Measurements from ENCODE around the gene CYBA. TPM values are rescaled to one million over a fixed set of nuclear protein-coding genes. Genes with fewer than 3 reads are reported as not detected.
A peak's percentile ranks its signal among the peaks of the same experiment; 100 is the strongest.

CYBA gene
- total and polyA plus RNA-seq, 10 of the 15 experiments (the other 5 are each of a cell fraction or from before 2014, with no cell fraction given): 0.55 to 598 (median 258) TPM

GRCh38 chr16:88662843-88663606, 12.2 kb upstream of the CYBA start, which contains the start of gene MVD (continued):
- TF ChIP-seq, protein P1, sequence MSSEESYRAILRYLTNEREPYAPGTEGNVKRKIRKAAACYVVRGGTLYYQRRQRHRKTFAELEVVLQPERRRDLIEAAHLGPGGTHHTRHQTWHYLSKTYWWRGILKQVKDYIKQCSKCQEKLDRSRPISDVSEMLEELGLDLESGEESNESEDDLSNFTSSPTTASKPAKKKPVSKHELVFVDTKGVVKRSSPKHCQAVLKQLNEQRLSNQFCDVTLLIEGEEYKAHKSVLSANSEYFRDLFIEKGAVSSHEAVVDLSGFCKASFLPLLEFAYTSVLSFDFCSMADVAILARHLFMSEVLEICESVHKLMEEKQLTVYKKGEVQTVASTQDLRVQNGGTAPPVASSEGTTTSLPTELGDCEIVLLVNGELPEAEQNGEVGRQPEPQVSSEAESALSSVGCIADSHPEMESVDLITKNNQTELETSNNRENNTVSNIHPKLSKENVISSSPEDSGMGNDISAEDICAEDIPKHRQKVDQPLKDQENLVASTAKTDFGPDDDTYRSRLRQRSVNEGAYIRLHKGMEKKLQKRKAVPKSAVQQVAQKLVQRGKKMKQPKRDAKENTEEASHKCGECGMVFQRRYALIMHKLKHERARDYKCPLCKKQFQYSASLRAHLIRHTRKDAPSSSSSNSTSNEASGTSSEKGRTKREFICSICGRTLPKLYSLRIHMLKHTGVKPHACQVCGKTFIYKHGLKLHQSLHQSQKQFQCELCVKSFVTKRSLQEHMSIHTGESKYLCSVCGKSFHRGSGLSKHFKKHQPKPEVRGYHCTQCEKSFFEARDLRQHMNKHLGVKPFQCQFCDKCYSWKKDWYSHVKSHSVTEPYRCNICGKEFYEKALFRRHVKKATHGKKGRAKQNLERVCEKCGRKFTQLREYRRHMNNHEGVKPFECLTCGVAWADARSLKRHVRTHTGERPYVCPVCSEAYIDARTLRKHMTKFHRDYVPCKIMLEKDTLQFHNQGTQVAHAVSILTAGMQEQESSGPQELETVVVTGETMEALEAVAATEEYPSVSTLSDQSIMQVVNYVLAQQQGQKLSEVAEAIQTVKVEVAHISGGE (CRISPR knock-in tag; IDR thresholded peaks at IDR 0.05): no peak
- TF ChIP-seq ZNF24 (IDR thresholded peaks at IDR 0.05) (0 out of 2 replicates have a peak, but pooled peaks have one; percentile 48), HDAC2 (IDR thresholded peaks at IDR 0.05) (no peak; the same call in 1 of the 2 replicates), NR2F1 (conservative IDR thresholded peaks at IDR 0.05) (peak; percentile 91)

- H3K27ac ChIP-seq (ENCODE audit: control insufficient read depth, insufficient read depth): peak overlapping the region; percentile 78
- whole genome bisulfite sequencing (ENCODE audit: insufficient coverage, insufficient replicate concordance, low lambda C conversion rate, missing lambda C conversion rate): under 1% methylated on average over 43 of the region's 49 CpGs
- intact Hi-C loops (cut with micrococcal nuclease; ENCODE audit: unreplicated experiment): no loop called here
- TF ChIP-seq SPI1 (IDR thresholded peaks at IDR 0.05; ENCODE audit: borderline replicate concordance, insufficient read depth, low read depth, low read length) (no peak), HDAC2 (IDR thresholded peaks at IDR 0.05) (0 out of 2 replicates have a peak, but pooled peaks have one; percentile 83), CHD4 (IDR thresholded peaks at IDR 0.05) (no peak), TCF3 (IDR thresholded peaks at IDR 0.05; ENCODE audit: borderline replicate concordance, insufficient read depth, low read depth, low read length) (0 out of 2 replicates have a peak, but pooled peaks have one; percentile 27), SRF (IDR thresholded peaks at IDR 0.05; ENCODE audit: low read depth in 2 of 2, low read length in 2 of 2) (peak in 1 of 2 experiments; percentile 61; a peak in 1 of 4 replicates), CREM (IDR thresholded peaks at IDR 0.05; ENCODE audit: low read depth) (peak; percentile 17; the same call in 1 of the 2 replicates), MLLT1 (IDR thresholded peaks at IDR 0.05) (peak; percentile 49; the same call in 1 of the 2 replicates), DPF2 (IDR thresholded peaks at IDR 0.05) (peak; percentile 66; the same call in 1 of the 2 replicates)
Observed at GRCh38 chr16:88662222-88662842, 11.5 kb upstream of the CYBA start.

More at GRCh38 chr16:88662222-88662842, 11.5 kb upstream of the CYBA start:
- ChIA-PET CTCF (interaction anchor here (0.7 to 1.9 kb wide), 6 partner anchors 11 to 144 kb away, joined by 3 to 6 read pairs (median 4); no protein-coding TSS in a partner anchor), RAD21 (ENCODE audit: unreplicated experiment) (interaction anchor here (1.3 to 1.9 kb wide), 2 partner anchors 23 to 45 kb away, joined by 3 to 6 read pairs; no protein-coding TSS in a partner anchor), SMC1A (ENCODE audit: uncharacterized antibody, unreplicated experiment) (interaction anchor here (1.5 kb wide), 1 partner anchor 19 kb away, joined by 5 read pairs; no protein-coding TSS in a partner anchor), POLR2A (interaction anchor here (0.6 to 2.4 kb wide), 8 partner anchors 10 to 210 kb away, joined by 3 to 6 read pairs (median 5); partner anchors contain the start of gene CYBA)
- Histone ChIP-seq H3K27me3 (replicated peaks in 1 of 2; ENCODE audit: control insufficient read depth in 2 of 2, insufficient read depth in 2 of 2, low read length in 1 of 2) (no peaks in the 10 kb centered on the region), H3K9me3 (replicated peaks; ENCODE audit: control insufficient read depth, insufficient read depth, low read length) (no peaks in the 10 kb centered on the region), H3K79me2 (ENCODE audit: control insufficient read depth, insufficient read depth, low read length) (peaks cover 47% of the 10 kb centered on the region), H2AFZ (ENCODE audit: control insufficient read depth, low read depth, low read length) (peak overlapping the region; percentile 49), H3K4me1 (ENCODE audit: control insufficient read depth, insufficient read depth, low read length) (peaks cover 6% of the 10 kb centered on the region; the same call in 1 of the 2 replicates), H3K4me3 (peak overlapping the region; percentile 84), H3K9ac (ENCODE audit: control insufficient read depth, insufficient read depth, low read length) (peak overlapping the region; percentile 72), H4K20me1 (ENCODE audit: control insufficient read depth, insufficient read depth) (no peaks in the 10 kb centered on the region), H3K4me2 (ENCODE audit: control insufficient read depth, insufficient read depth) (peak overlapping the region; percentile 61), H3K36me3 (ENCODE audit: control insufficient read depth in 2 of 2, insufficient read depth in 2 of 2, low read length in 1 of 2) (peaks cover 4 to 10% of the 10 kb centered on the region in 2 experiments; a peak in 3 of 4 replicates)
- DNase-seq (ENCODE audit: low read depth, low spot score) (no peak), ATAC-seq (peak; percentile 11), FAIRE-seq (no peak)
- in situ Hi-C loops (cut with MboI): no loop called here
- BruUV-seq (replicated peaks): TSS peak; percentile 81

Measured in GM12878 (cell line).